Tibial nerve (tissue), 4 donors: ENCODE data around the gene ELP5. TPM values are rescaled to one million over a fixed set of nuclear protein-coding genes. Genes with fewer than 3 reads are reported as not detected.

Source experiments
- DNase-seq, 2 donors: peaks; one replicate each; pipeline ENCODE4 v3.0.0-alpha.2; 2019; ENCODE audit warnings: low spot score in 2 of 2
- H3K27ac ChIP-seq, 4 donors: fragments of 200-600 bp; sonication (generic) in 3 of 4; one replicate each; pipeline ENCODE4 v1.5.1; 2017 to 2019; ENCODE audit warnings: mild to moderate bottlenecking in 1 of 4
- H3K27me3 ChIP-seq, 2 donors: fragments of 200-600 bp; sonication (generic) in 1 of 2; one replicate each; pipeline versions ENCODE4 v1.5.1 to v1.6.0; 2017 to 2019
- H3K36me3 ChIP-seq, 3 donors: fragments of 200-600 bp; sonication (generic); one replicate each; pipeline ENCODE4 v1.5.1; 2018 to 2019
- H3K4me1 ChIP-seq, 4 donors: fragments of 200-600 bp; sonication (generic) in 3 of 4; one replicate each; pipeline ENCODE4 v1.5.1; 2017 to 2019
- H3K4me3 ChIP-seq, 4 donors: fragments of 200-600 bp; sonication (generic) in 3 of 4; one replicate each; pipeline ENCODE4 v1.5.1; 2017 to 2019; ENCODE audit warnings: mild to moderate bottlenecking in 1 of 4, moderate library complexity in 1 of 4
- H3K9me3 ChIP-seq, 4 donors: fragments of 200-600 bp; sonication (generic) in 3 of 4; one replicate each; pipeline ENCODE4 v1.5.1; 2017 to 2019
- EP300 ChIP-seq, 2 donors: sonication (generic); formaldehyde crosslinking; IDR thresholded peaks; one replicate each; pipeline ENCODE4 v1.6.1; 2017; ENCODE audit warnings: antibody characterized with exemption in 2 of 2, mild to moderate bottlenecking in 1 of 2
- POLR2A ChIP-seq, 2 donors: fragments of 450-650 bp; IDR thresholded peaks; one replicate each; pipeline ENCODE4 v1.6.1; 2017; ENCODE audit warnings: antibody characterized with exemption in 2 of 2, mild to moderate bottlenecking in 2 of 2, moderate library complexity in 2 of 2
- WGBS, 2 donors: methylation state at CpG; one replicate each; pipeline ENCODE4 v1.1.5; 2018; 5-methylcytosine and 5-hydroxymethylcytosine counted together
- total RNA-seq, 4 donors: library from RNA; depleted of rRNA; stranded (reverse); fragments of >200 nt; gene quantifications; one replicate each; pipeline ENCODE4 v1.1.0, GENCODE V29; 2016
- TF ChIP-seq, protein P1 (sequence below), 5 experiments: fragments of 200-600 bp in 3 of 5; fragments of 450-650 bp in 2 of 5; sonication (generic) in 3 of 5; IDR thresholded peaks; one replicate each; pipeline ENCODE4 v1.5.1; 2016 to 2019; ENCODE audit warnings: antibody characterized with exemption in 5 of 5, mild to moderate bottlenecking in 3 of 5, moderate library complexity in 2 of 5

Gene ELP5, protein sequence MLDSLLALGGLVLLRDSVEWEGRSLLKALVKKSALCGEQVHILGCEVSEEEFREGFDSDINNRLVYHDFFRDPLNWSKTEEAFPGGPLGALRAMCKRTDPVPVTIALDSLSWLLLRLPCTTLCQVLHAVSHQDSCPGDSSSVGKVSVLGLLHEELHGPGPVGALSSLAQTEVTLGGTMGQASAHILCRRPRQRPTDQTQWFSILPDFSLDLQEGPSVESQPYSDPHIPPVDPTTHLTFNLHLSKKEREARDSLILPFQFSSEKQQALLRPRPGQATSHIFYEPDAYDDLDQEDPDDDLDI
- 10 to 100 TPM; 21.9 to 28.7 (median 25.0) TPM for total RNA-seq

DNA sequence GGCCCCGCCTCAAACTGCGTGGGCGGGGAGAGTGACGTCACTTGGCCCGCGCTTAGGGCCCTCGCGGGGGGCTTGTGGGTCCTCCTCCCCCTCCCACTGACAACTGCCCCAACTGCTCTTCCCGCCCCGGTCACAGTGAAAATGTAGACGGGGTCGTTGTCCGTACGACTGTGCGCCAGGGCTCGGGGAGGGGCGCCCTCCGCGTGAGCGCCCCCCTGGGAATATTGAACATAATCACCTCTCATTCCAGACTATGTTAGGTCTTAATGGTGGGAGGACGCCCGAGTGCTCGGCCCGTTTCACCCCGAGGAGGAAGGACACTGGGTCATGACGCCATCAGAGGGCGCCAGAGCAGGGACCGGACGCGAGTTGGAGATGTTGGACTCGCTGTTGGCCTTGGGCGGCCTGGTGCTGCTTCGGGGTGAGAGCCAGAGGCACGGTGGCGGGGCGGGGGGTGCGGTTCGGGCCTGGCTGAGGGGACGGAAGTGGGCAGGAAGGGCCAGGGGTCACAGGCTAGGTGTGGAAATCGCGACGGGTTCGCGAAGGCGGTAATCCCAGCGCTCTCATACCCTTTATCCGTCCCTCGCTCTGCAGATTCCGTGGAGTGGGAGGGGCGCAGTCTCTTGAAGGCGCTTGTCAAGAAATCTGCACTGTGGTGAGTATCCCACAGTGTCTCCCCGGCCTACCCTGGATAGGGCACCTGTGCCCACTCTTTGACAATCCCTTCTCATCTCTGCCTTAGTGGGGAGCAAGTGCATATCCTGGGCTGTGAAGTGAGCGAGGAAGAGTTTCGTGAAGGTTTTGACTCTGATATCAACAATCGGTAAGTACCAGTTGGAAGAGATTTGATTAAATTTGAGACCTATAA lies at the start of gene ELP5:
ELP5 (plus strand) TSS at position 40 of the 868 bp plus-strand sequence; CDS start at position 376, 336 bp downstream.
- H3K4me3 ChIP-seq = peak within 1 kb of the TSS; percentile 69 to 99 (median 89)
- peaks cover 0 to 50% (median 30%) of the 10 kb centered on the region in 4 donors for H3K4me1 ChIP-seq
- peaks cover 0 to 38% (median 0%) of the 10 kb centered on the region in 3 donors for H3K36me3 ChIP-seq
- DNase-seq = peak; percentile 89 to 95
- H3K27me3 ChIP-seq = no peaks in the 10 kb centered on the region
- TF ChIP-seq POLR2A (IDR thresholded peaks at IDR 0.05) (peak in 1 of 2 donors; percentile 66), EP300 (IDR thresholded peaks at IDR 0.05) (peak in 1 of 2 donors; percentile 91)
- TF ChIP-seq, protein P1, sequence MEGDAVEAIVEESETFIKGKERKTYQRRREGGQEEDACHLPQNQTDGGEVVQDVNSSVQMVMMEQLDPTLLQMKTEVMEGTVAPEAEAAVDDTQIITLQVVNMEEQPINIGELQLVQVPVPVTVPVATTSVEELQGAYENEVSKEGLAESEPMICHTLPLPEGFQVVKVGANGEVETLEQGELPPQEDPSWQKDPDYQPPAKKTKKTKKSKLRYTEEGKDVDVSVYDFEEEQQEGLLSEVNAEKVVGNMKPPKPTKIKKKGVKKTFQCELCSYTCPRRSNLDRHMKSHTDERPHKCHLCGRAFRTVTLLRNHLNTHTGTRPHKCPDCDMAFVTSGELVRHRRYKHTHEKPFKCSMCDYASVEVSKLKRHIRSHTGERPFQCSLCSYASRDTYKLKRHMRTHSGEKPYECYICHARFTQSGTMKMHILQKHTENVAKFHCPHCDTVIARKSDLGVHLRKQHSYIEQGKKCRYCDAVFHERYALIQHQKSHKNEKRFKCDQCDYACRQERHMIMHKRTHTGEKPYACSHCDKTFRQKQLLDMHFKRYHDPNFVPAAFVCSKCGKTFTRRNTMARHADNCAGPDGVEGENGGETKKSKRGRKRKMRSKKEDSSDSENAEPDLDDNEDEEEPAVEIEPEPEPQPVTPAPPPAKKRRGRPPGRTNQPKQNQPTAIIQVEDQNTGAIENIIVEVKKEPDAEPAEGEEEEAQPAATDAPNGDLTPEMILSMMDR (IDR thresholded peaks at IDR 0.05) = peak; percentile 23 to 53 (median 35)
- H3K27ac ChIP-seq = peak within 1 kb of the TSS; percentile 96 to 100 (median 99)
- WGBS, 2 donors = 1 to 3% methylated on average over 25 to 32 of the region's 55 CpGs
- H3K9me3 ChIP-seq = no peaks in the 10 kb centered on the region

DNA sequence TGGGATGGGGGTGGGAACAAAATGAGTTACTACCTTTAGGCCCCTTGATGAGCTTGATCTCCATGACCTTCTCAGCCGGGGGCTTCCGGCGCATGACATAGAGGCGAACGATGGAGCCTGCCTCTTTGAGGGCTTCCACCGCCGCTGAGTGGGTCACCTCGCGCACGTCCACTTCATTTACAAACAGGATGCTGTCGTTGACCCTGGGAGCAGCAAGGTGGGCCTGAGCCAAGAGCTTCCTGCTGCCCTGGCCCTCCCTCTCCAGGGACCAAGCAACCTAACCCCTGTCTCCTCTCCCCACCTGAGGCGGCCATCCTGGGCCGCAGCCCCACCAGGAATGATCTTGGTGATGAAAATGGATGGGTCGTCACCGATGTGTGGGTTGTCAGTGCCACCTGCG lies 48.6 kb upstream of the ELP5 start:
- no peak for TF ChIP-seq EP300 (IDR thresholded peaks at IDR 0.05)
- no peak for DNase-seq

DNA sequence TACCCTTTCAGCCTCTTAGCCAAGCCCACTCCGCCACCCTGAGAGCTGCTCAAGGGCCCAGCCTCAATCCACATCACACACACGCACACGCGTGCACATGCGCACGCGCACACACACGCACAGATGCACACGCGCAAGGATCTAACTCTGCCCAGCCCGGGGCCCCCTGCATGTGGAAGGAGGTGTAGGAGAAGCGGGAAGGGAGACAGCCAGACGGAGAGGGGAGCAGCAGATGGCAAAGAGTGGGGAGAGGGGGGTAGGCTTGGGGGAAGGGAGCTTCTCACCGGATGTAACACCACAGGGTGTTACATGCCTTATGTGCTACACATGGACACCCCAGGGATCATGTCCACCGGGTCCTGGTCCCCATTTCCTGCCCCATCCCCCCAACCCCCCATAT lies 47.7 kb upstream of the ELP5 start:
- TF ChIP-seq, protein P1 (IDR thresholded peaks at IDR 0.05) = no peak

More for the DNA sequence above, 48.6 kb upstream of the ELP5 start:
- H3K36me3 ChIP-seq = peaks cover 0 to 29% (median 4%) of the 10 kb centered on the region in 3 donors
- 92% methylated on average over 16 of the region's 16 CpGs for WGBS, 2 donors
- H3K9me3 ChIP-seq = no peaks in the 10 kb centered on the region
- H3K4me3 ChIP-seq = no peak overlapping the region
- H3K27ac ChIP-seq = no peak overlapping the region
- no peaks in the 10 kb centered on the region for H3K27me3 ChIP-seq
- peaks cover 0 to 22% (median 4%) of the 10 kb centered on the region in 4 donors for H3K4me1 ChIP-seq

DNA sequence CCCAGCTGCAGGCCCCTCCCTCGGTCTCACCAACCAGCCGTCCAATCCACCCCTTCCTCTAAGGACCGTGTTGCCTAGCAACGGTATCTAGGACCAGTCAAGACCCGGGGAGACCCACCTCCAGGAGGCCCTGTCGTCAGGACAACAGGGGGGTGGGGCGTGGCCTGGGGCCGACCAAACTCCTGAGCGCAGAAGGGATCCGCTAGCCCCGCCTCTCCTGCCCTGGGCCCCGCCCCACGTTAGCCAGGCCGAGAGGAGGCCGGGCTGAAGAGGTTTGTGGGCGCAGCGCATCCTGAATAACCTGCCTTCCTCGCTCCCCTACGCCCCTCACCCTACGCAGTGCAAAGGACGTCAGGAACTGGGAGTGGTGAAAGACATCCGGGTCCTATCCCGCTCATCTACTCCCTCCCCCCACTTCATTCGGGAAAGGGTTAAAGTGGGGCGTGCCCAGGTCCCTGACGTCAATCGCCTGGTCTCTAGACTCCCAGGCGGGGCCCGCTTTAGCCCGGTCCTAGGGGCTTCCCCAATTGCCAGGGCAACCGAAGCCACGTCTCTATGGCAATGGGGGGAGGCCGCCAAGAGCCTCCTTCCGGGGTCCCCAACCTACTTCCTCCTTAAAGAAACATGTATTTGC lies 47.1 kb upstream of the ELP5 start:
- H3K9me3 ChIP-seq = no peaks in the 10 kb centered on the region
- peak overlapping the region; percentile 25 to 59 (median 46) for H3K4me3 ChIP-seq
- peaks cover 0 to 22% (median 4%) of the 10 kb centered on the region in 4 donors for H3K4me1 ChIP-seq
- no peaks in the 10 kb centered on the region for H3K27me3 ChIP-seq
- 0 to 2% methylated on average over 31 of the region's 34 CpGs for WGBS, 2 donors
- DNase-seq = peak; percentile 58 to 59
- peak in 1 of 2 donors; percentile 54 for TF ChIP-seq EP300 (IDR thresholded peaks at IDR 0.05)
- TF ChIP-seq, protein P1 (IDR thresholded peaks at IDR 0.05) = no peak
- peak in 1 of 2 donors; percentile 34 for TF ChIP-seq POLR2A (IDR thresholded peaks at IDR 0.05)
- peaks cover 0 to 20% (median 4%) of the 10 kb centered on the region in 3 donors for H3K36me3 ChIP-seq
- H3K27ac ChIP-seq = peak overlapping the region in 3 of 4 donors; percentile 58 to 81 (median 75)

More for the DNA sequence above, 47.7 kb upstream of the ELP5 start:
- WGBS, 2 donors = 71 to 75% methylated on average over 15 of the region's 15 CpGs
- peaks cover 0 to 22% (median 4%) of the 10 kb centered on the region in 3 donors for H3K36me3 ChIP-seq
- H3K27ac ChIP-seq = peak overlapping the region in 3 of 4 donors; percentile 58 to 81 (median 75)
- H3K9me3 ChIP-seq = no peaks in the 10 kb centered on the region
- peak overlapping the region; percentile 25 to 59 (median 46) for H3K4me3 ChIP-seq
- peaks cover 0 to 22% (median 4%) of the 10 kb centered on the region in 4 donors for H3K4me1 ChIP-seq
- DNase-seq = no peak
- H3K27me3 ChIP-seq = no peaks in the 10 kb centered on the region

DNA sequence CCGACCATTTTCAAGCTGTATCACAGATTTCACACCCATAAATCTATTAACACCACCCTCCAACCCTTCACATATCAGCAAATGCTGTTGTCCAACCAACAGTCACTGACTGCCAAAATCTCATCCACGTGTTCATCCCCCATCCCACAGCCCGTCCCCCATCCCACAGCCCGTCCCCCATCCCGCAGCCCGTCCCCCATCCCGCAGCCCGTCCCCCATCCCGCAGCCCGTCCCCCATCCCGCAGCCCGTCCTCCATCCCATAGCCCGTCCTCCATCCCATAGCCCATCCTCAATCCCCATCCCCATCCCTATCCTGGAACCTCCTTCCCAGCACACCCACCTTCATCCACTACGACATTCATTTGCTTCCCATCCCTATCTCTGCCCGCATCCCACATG lies 46.5 kb upstream of the ELP5 start:
- Histone ChIP-seq H3K27me3 (no peaks in the 10 kb centered on the region), H3K4me1 (peaks cover 0 to 22% (median 4%) of the 10 kb centered on the region in 4 donors), H3K4me3 (peak overlapping the region in 3 of 4 donors; percentile 41 to 59 (median 52)), H3K9me3 (no peaks in the 10 kb centered on the region), H3K36me3 (peaks cover 0 to 20% (median 4%) of the 10 kb centered on the region in 3 donors), H3K27ac (peak overlapping the region in 3 of 4 donors; percentile 58 to 81 (median 75))
- 23 to 29% methylated on average over 15 of the region's 15 CpGs for whole genome bisulfite sequencing, 2 donors
- no peak for TF ChIP-seq EP300 (IDR thresholded peaks at IDR 0.05)
- no peak for DNase-seq
